Gastroesophageal sphincter (tissue), 4 donors: ENCODE measurements around the gene KRTAP10-6. TPM values are rescaled to one million over a fixed set of nuclear protein-coding genes. Genes with fewer than 3 reads are reported as not detected.
"Not testable (repeated sequence)": the region's sequence is repeated elsewhere in the genome, so short reads cannot be mapped to it uniquely, and the experiment has no call there.

ENCODE experiments used
- ATAC-seq: fragments of 150-250 bp; one replicate; pipeline ENCODE4 v1.9.1; 2016; ENCODE audit warnings: mild to moderate bottlenecking, moderate library complexity
- H3K27ac ChIP-seq, 4 donors: fragments of 200-600 bp; sonication (generic) in 3 of 4; 1 replicate in 3 of 4; 2 replicates in 1 of 4; pipeline ENCODE4 v1.5.1; 2016 to 2019
- H3K27me3 ChIP-seq: fragments of 200-600 bp; sonication (generic); one replicate; pipeline ENCODE4 v1.5.1; 2019
- H3K36me3 ChIP-seq, 2 donors: fragments of 200-600 bp; sonication (generic); one replicate each; pipeline ENCODE4 v1.5.1; 2019; ENCODE audit warnings: control low read depth in 1 of 2
- H3K4me1 ChIP-seq, 3 donors: fragments of 200-600 bp; sonication (generic); 1 replicate in 2 of 3; 2 replicates in 1 of 3; pipeline ENCODE4 v1.5.1; 2016 to 2019; ENCODE audit warnings: control low read depth in 2 of 3
- H3K4me3 ChIP-seq, 2 donors: fragments of 200-600 bp; sonication (generic); one replicate each; pipeline ENCODE4 v1.5.1; 2019; ENCODE audit warnings: mild to moderate bottlenecking in 1 of 2, moderate library complexity in 1 of 2
- H3K9me3 ChIP-seq, 3 donors: fragments of 200-600 bp; sonication (generic); one replicate each; pipeline ENCODE4 v1.5.1; 2017 to 2019; ENCODE audit warnings: control low read depth in 2 of 3
- EP300 ChIP-seq: sonication (generic); formaldehyde crosslinking; IDR thresholded peaks from one replicate; pipeline ENCODE4 v1.6.1; 2017; ENCODE audit warnings: antibody characterized with exemption, mild to moderate bottlenecking
- POLR2A ChIP-seq, 2 donors: fragments of 450-650 bp; IDR thresholded peaks; one replicate each; pipeline ENCODE4 v1.6.1; 2017; ENCODE audit warnings: antibody characterized with exemption in 2 of 2, mild to moderate bottlenecking in 2 of 2, moderate library complexity in 1 of 2
- POLR2AphosphoS5 ChIP-seq: sonication (generic); formaldehyde crosslinking; IDR thresholded peaks from one replicate; pipeline ENCODE4 v1.6.1; 2017; ENCODE audit warnings: antibody characterized with exemption
- WGBS, 2 donors: methylation state at CpG; one replicate each; pipeline ENCODE4 v1.1.5; 2018; ENCODE audit warnings: low coverage in 1 of 2; 5-methylcytosine and 5-hydroxymethylcytosine counted together
- total RNA-seq, 4 donors: library from RNA; depleted of rRNA; stranded (reverse); fragments of >200 nt; gene quantifications; one replicate each; pipeline ENCODE4 v1.1.0, GENCODE V29; 2016
- TF ChIP-seq, protein P1 (sequence below), 4 experiments: fragments of 200-600 bp in 2 of 4; fragments of 450-650 bp in 2 of 4; sonication (generic) in 1 of 4; IDR thresholded peaks; one replicate each; pipeline ENCODE4 v1.5.1; 2017 to 2019; ENCODE audit warnings: antibody characterized with exemption in 4 of 4, mild to moderate bottlenecking in 2 of 4, moderate library complexity in 2 of 4

The KRTAP10-6 gene
- total RNA-seq, 4 donors from 2014 or later = not detected

DNA sequence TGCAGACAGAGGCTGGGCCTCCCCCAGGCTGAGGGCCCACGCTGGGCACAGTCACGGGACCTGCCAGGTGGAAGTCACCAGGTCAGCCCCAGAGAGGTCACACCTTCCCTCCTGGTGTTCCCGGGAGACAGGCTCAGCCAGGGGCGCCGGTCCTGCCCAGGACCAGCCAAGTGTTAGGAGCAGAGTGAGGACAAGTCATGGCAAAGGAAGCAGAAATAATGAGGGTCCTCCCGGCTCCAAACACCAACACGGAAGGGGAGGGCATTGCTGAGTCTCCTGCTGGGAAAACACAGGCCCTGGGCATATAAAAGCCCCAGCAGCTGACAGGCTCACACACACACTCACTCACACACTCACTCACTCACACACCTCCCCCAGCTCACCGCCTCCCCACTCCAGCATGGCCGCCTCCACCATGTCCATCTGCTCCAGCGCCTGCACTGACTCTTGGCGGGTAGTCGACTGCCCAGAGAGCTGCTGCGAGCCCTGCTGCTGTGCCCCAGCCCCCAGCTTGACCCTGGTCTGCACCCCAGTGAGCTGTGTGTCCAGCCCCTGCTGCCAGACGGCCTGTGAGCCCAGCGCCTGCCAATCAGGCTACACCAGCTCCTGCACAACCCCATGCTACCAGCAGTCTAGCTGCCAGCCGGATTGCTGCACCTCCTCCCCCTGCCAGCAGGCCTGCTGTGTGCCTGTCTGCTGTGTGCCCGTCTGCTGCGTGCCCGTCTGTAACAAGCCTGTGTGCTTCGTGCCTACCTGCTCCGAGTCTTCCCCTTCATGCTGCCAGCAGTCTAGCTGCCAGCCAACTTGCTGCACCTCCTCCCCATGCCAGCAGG lies 44.9 kb upstream of the KRTAP10-6 start, which contains the start of gene KRTAP10-10:
Gene KRTAP10-10 (plus strand): TSS at position 339 of the 833 bp plus-strand sequence. CDS start 62 bp downstream, at position 401.
- Histone ChIP-seq H3K27ac (no peak within 1 kb of the TSS), H3K4me1 (no peaks in the 10 kb centered on the region), H3K9me3 (peaks cover 0 to 30% (median 0%) of the 10 kb centered on the region in 3 donors), H3K27me3 (peaks cover 52% of the 10 kb centered on the region), H3K36me3 (no peaks in the 10 kb centered on the region), H3K4me3 (no peak within 1 kb of the TSS)
- 40% methylated on average over 2 of the region's 21 CpGs; no CpG with 5 or more reads in 1 of the 2 donors for WGBS, 2 donors
- no peak for TF ChIP-seq POLR2AphosphoS5
- TF ChIP-seq POLR2A (IDR thresholded peaks at IDR 0.05) = no peak
- TF ChIP-seq, protein P1, sequence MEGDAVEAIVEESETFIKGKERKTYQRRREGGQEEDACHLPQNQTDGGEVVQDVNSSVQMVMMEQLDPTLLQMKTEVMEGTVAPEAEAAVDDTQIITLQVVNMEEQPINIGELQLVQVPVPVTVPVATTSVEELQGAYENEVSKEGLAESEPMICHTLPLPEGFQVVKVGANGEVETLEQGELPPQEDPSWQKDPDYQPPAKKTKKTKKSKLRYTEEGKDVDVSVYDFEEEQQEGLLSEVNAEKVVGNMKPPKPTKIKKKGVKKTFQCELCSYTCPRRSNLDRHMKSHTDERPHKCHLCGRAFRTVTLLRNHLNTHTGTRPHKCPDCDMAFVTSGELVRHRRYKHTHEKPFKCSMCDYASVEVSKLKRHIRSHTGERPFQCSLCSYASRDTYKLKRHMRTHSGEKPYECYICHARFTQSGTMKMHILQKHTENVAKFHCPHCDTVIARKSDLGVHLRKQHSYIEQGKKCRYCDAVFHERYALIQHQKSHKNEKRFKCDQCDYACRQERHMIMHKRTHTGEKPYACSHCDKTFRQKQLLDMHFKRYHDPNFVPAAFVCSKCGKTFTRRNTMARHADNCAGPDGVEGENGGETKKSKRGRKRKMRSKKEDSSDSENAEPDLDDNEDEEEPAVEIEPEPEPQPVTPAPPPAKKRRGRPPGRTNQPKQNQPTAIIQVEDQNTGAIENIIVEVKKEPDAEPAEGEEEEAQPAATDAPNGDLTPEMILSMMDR (IDR thresholded peaks at IDR 0.05) = no peak
- TF ChIP-seq EP300 = no peak
- no peak for ATAC-seq

DNA sequence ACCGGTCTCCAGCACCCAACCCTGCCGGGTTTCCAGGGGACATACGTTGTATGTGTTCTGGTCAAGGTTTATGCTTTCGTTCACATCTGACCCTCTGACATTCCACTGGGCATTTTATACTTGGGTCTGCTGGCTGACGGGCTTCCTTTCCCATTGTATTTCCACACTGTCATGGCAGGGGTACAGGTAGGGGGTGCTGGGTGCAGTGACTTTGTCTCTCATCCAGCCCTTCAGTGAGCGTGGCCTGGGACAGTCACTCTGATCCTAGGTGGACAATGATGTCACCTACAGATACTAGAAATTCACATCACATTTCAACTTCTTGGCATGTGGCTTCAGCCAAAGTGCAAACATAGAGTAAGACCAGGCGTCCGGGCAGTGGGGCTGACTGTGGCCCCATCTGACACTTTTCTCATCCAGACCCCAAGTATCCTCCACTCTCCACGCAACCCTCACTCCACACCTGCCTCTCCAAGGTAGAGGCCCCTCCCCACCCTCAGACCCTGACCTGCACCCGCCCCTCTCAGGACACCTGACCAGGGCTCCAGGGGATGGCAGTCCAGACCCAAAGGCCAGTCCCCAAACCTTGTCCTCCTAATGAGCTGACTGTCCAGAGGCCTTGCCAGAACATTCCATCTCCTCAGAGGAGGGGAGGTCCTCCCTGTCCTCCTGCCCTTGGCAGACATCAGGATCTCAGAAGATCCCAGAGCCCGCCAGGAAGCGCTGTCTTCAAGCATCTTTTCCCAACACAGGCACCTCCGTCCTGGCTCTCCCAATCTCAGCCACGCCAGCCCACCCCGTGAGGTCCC lies 44.1 kb upstream of the KRTAP10-6 start:
- H3K9me3 ChIP-seq = peaks cover 0 to 35% (median 0%) of the 10 kb centered on the region in 3 donors
- H3K4me1 ChIP-seq = no peaks in the 10 kb centered on the region
- peaks cover 52% of the 10 kb centered on the region for H3K27me3 ChIP-seq
- no peak overlapping the region for H3K4me3 ChIP-seq
- no peaks in the 10 kb centered on the region for H3K36me3 ChIP-seq
- no peak for TF ChIP-seq POLR2A (IDR thresholded peaks at IDR 0.05)
- TF ChIP-seq POLR2AphosphoS5 = no peak
- TF ChIP-seq EP300 = no peak
- TF ChIP-seq, protein P1 (IDR thresholded peaks at IDR 0.05) = no peak
- 79% methylated on average over 5 of the region's 15 CpGs; no CpG with 5 or more reads in 1 of the 2 donors for WGBS, 2 donors
- H3K27ac ChIP-seq = no peak overlapping the region
- no peak for ATAC-seq

DNA sequence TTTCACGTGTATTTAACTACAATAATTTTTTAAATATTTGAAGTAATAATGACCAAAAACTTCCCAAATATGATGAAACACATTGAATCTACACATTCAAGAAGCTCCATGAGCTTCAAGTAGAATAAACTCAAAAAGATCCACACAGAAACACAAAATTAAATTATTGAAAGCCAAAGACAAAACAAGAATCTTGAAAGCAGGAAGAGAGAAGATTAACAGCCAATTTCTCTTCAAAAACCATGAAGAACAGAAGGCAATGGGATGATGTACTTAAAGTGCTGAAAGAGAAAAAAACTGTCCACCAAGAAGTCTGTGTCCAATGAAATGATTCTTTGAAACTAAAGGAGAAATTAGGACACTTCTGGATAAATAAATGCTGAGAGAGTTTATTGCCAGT lies 39.8 kb upstream of the KRTAP10-6 start:
- Histone ChIP-seq H3K9me3 (peaks cover 0 to 45% (median 0%) of the 10 kb centered on the region in 3 donors), H3K27ac (no peak overlapping the region), H3K36me3 (no peaks in the 10 kb centered on the region), H3K4me1 (no peaks in the 10 kb centered on the region), H3K4me3 (no peak overlapping the region), H3K27me3 (peaks cover 37% of the 10 kb centered on the region)
- no peak for TF ChIP-seq POLR2AphosphoS5
- TF ChIP-seq, protein P1 (IDR thresholded peaks at IDR 0.05) = no peak
- TF ChIP-seq POLR2A (IDR thresholded peaks at IDR 0.05) = no peak
- TF ChIP-seq EP300 = no peak
- WGBS, 2 donors = 63 to 72% methylated on average over 1 of the region's 1 CpG
- no peak for ATAC-seq

DNA sequence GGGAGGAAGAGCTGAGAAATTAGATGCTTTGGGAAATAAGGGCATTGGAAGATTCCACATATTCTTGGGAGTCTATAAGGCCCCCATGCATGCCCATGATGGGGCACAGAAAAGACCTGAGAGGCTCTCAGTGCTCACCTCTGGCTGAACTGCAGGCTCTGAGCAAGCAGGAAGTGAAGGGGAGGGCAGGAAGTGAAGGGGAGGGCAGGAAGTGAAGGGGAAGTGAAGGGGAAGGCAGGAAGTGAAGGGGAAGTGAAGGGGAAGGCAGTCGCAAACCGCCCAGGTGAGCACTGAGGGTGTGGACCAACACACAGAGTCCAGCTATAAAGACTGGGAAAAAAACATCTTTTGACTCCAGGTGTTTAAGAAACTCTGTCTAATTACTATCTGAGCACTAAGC lies 38.1 kb upstream of the KRTAP10-6 start:
- no peak for ATAC-seq
- no peak overlapping the region for H3K27ac ChIP-seq
- no peak for TF ChIP-seq POLR2A (IDR thresholded peaks at IDR 0.05)

DNA sequence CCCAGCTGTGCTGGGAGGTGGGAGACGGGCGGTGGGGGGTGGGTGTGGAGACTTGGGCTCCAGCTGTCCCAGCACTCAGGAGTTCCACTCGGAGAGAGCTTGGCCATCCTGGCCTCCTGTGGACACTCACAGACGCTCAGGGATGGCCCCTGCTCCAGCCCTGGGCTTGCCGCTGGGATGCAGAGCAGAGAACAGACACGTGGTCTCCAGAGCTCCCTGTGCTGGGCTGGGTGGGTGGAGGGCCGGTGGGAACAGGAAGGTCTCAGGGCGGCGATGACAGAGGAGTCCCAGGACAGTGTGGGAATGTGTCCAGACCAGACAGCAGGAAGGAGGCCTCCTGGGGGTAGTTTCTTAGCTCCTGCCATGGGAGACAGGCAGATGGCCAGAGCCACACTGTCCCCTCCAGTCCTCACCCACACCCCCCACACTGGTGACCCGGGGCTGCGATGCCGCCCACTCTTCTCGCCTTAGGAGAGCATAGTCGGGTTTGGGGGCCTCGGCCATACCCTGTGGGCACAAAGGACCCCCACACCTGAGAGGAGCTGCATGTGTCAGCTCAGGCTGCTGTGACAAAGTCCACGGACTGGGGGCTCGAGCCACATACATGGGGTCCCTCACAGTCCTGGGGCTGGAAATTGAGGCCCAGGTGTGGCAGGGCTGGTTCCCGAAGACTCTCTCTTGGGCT lies 36.5 kb upstream of the KRTAP10-6 start:
- Histone ChIP-seq H3K4me1 (no peaks in the 10 kb centered on the region), H3K27me3 (peaks cover 39% of the 10 kb centered on the region), H3K9me3 (peaks cover 0 to 57% (median 0%) of the 10 kb centered on the region in 3 donors), H3K27ac (no peak overlapping the region), H3K4me3 (no peak overlapping the region), H3K36me3 (no peaks in the 10 kb centered on the region)
- TF ChIP-seq POLR2A (IDR thresholded peaks at IDR 0.05) (no peak), POLR2AphosphoS5 (no peak), EP300 (no peak)
- TF ChIP-seq, protein P1 (IDR thresholded peaks at IDR 0.05) = no peak
- no CpG with 5 or more reads among the region's 18 CpGs for WGBS, 2 donors
- ATAC-seq = no peak

More for the DNA sequence above, 38.1 kb upstream of the KRTAP10-6 start:
- Histone ChIP-seq H3K36me3 (no peaks in the 10 kb centered on the region), H3K27me3 (peaks cover 39% of the 10 kb centered on the region), H3K4me1 (no peaks in the 10 kb centered on the region), H3K4me3 (no peak overlapping the region), H3K9me3 (peaks cover 0 to 45% (median 0%) of the 10 kb centered on the region in 3 donors)
- 60% methylated on average over 2 of the region's 2 CpGs; no CpG with 5 or more reads in 1 of the 2 donors for WGBS, 2 donors

DNA sequence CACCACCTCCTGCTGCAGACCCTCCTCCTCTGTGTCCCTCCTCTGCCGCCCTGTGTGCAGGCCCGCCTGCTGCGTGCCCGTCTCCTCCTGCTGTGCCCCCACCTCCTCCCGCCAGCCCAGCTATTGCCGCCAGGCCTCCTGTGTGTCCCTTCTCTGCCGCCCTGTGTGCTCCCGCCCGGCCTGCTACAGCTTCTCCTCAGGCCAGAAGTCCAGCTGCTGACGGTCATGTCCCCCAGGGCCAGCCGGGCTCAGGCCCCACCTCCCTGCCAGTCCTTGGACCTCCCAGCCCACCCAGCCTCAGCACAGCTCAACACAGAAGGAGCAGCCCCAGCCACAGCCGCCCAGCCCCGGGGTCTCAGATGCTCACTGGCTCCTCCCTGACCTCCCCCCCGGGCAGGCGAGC lies 35.5 kb upstream of the KRTAP10-6 start:
- 13% methylated on average over 7 of the region's 15 CpGs; no CpG with 5 or more reads in 1 of the 2 donors for WGBS, 2 donors
- not testable (repeated sequence) for H3K36me3 ChIP-seq, ATAC-seq, H3K27ac ChIP-seq, H3K4me3 ChIP-seq, H3K4me1 ChIP-seq
- Histone ChIP-seq H3K9me3 (peaks cover 0 to 63% (median 0%) of the 10 kb centered on the region in 3 donors), H3K27me3 (peaks cover 39% of the 10 kb centered on the region)

DNA sequence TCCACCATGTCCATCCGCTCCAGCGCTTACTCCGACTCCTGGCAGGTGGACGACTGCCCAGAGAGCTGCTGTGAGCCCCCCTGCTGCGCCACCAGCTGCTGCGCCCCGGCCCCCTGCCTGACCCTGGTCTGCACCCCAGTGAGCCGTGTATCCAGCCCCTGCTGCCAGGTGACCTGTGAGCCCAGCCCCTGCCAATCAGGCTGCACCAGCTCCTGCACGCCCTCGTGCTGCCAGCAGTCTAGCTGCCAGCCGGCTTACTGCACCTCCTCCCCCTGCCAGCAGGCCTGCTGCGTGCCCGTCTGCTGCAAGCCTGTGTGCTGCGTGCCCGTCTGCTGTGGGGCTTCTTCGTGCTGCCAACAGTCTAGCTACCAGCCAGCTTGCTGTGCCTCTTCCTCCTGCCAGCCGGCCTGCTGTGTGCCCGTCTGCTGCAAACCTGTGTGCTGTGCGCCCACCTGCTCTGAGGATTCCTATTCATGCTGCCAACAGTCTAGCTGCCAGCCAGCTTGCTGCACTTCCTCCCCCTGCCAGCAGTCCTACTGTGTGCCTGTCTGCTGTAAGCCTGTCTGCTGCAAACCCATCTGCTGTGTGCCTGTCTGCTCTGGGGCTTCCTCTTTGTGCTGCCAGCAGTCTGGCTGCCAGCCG lies 35.0 kb upstream of the KRTAP10-6 start:
- WGBS, 2 donors = 69 to 80% methylated on average over 3 to 5 of the region's 20 CpGs
- H3K36me3 ChIP-seq, H3K27ac ChIP-seq, H3K4me3 ChIP-seq, ATAC-seq, H3K4me1 ChIP-seq: not testable (repeated sequence)
- Histone ChIP-seq H3K9me3 (peaks cover 0 to 63% (median 0%) of the 10 kb centered on the region in 3 donors), H3K27me3 (peaks cover 39% of the 10 kb centered on the region)
